Right lobe of liver (tissue), 4 donors: Measurements from ENCODE around the gene SLC6A19.

ENCODE experiments used
- CTCF ChIP-seq, 4 donors: fragments of 200-600 bp in 3 of 4; fragments of 450-650 bp in 1 of 4; IDR thresholded peaks; one replicate each; pipeline versions ENCODE4 v1.5.1 to v1.8.0; 2016 to 2022; ENCODE audit warnings: antibody characterized with exemption in 4 of 4, mild to moderate bottlenecking in 2 of 4
- POLR2A ChIP-seq: fragments of 450-650 bp; IDR thresholded peaks from one replicate; pipeline ENCODE4 v1.6.1; 2017; ENCODE audit warnings: antibody characterized with exemption, mild to moderate bottlenecking
- donor health status: DM: no; HTN: no; CAD: no.
- donor health status: DM: no; HTN: no; CAD: no.
- donor health status: DM: no; HTN: yes; CAD: no.

DNA sequence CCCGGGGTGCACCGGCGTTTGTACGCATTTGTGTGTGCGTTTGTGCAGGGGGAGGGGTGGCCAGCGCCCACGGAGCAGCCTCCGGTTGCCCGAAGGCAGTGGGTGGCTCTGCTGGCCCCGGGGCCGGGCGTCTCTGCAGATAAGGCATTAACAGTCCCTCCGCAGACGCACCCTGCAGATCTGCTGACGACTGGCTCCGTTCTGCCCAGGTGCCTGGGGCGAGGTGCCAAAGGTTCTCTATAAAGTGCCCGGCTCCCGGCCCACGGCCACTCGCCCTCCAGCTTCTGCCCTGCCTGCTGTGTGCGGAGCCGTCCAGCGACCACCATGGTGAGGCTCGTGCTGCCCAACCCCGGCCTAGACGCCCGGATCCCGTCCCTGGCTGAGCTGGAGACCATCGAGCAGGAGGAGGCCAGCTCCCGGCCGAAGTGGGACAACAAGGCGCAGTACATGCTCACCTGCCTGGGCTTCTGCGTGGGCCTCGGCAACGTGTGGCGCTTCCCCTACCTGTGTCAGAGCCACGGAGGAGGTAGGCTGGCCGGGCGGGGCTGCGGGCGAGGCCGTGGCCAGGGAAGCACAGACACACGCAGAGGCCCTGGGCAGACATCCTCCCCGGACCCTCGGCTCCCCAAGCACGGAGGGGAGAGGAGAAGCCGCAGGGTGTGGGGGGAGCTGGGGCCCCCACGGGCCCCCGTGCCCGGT lies at the start of gene SLC6A19:
- no peak for TF ChIP-seq CTCF (IDR thresholded peaks at IDR 0.05)
- no peak for TF ChIP-seq POLR2A
